CD4-positive, alpha-beta T cell treated with Interleukin-6 at 100 ng/mL for 8 hours (primary cell): Measurements from ENCODE around the gene ERN2.
"Not testable (repeated sequence)": the region's sequence is repeated elsewhere in the genome, so short reads cannot be mapped to it uniquely, and the experiment has no call there.

Experiments used
- DNase-seq: peaks from one replicate; pipeline ENCODE4 v3.0.0-alpha.2; 2020; ENCODE audit warnings: mixed read lengths, low spot score

Gene ERN2

GRCh38 chr16:23722613-23723240, 9.7 kb upstream of the ERN2 start:
- not testable (repeated sequence) for DNase-seq

- no peak for DNase-seq
Measured at GRCh38 chr16:23716484-23716883, 3.5 kb upstream of the ERN2 start.

- no peak for DNase-seq
Measured at GRCh38 chr16:23711785-23712184, 1.2 kb downstream of the ERN2 start.

GRCh38 chr16:23710504-23710903, 2.5 kb downstream of the ERN2 start:
- no peak for DNase-seq

GRCh38 chr16:23710008-23710407, 3.0 kb downstream of the ERN2 start:
- DNase-seq = no peak

GRCh38 chr16:23709536-23709935, 3.5 kb downstream of the ERN2 start:
- DNase-seq = no peak

GRCh38 chr16:23706439-23706838, 6.6 kb downstream of the ERN2 start:
- no peak for DNase-seq

GRCh38 chr16:23705517-23705902, 7.5 kb downstream of the ERN2 start:
- no peak for DNase-seq

GRCh38 chr16:23704772-23705516, 8.1 kb downstream of the ERN2 start:
- DNase-seq = no peak

GRCh38 chr16:23702951-23703350, 10.1 kb downstream of the ERN2 start:
- DNase-seq = no peak

- no peak for DNase-seq
Measured at GRCh38 chr16:23701045-23701444, 12.0 kb downstream of the ERN2 start.

GRCh38 chr16:23700509-23700908, 12.5 kb downstream of the ERN2 start:
- DNase-seq = no peak

GRCh38 chr16:23700093-23700492, 12.9 kb downstream of the ERN2 start:
- no peak for DNase-seq

- no peak for DNase-seq
Measured at GRCh38 chr16:23699100-23699499, 13.9 kb downstream of the ERN2 start.

- no peak for DNase-seq
Measured at GRCh38 chr16:23695756-23696155, 17.3 kb downstream of the ERN2 start.

GRCh38 chr16:23694644-23695373, 18.2 kb downstream of the ERN2 start:
- no peak for DNase-seq

GRCh38 chr16:23694265-23694643, 18.8 kb downstream of the ERN2 start:
- DNase-seq = no peak

- no peak for DNase-seq
Measured at GRCh38 chr16:23692190-23692837, 20.7 kb downstream of the ERN2 start.

GRCh38 chr16:23691483-23692189, 21.4 kb downstream of the ERN2 start:
- no peak for DNase-seq

GRCh38 chr16:23690771-23691482, 22.1 kb downstream of the ERN2 start:
- no peak for DNase-seq

GRCh38 chr16:23689442-23690187, 23.4 kb downstream of the ERN2 start:
- DNase-seq = no peak
